Activated naive CD4-positive, alpha-beta T cell treated with anti-CD3 and anti-CD28 coated beads for 36 hours (primary cell): ENCODE results near the gene ARRDC4. TPM values are rescaled to one million over a fixed set of nuclear protein-coding genes. Genes with fewer than 3 reads are reported as not detected.

Source experiments
- CTCF ChIA-PET: fragments of 350-600 bp; sonication (Branson Sonifier 250); formaldehyde crosslinking; loops from one replicate; lab custom pipeline; 2021; ENCODE audit warnings: antibody characterized with exemption; lab: Charles Lee
- DNase-seq: peaks from one replicate; pipeline ENCODE4 v3.0.0-alpha.2; 2020
- H3K27ac Mint-ChIP-seq: one replicate; pipeline ENCODE4 v1.8.0; 2021; ENCODE audit warnings: mild to moderate bottlenecking, mixed read lengths
- H3K27me3 Mint-ChIP-seq: one replicate; pipeline ENCODE4 v1.8.0; 2021; ENCODE audit warnings: low read depth, mixed read lengths
- H3K36me3 Mint-ChIP-seq: one replicate; pipeline ENCODE4 v1.8.0; 2021; ENCODE audit warnings: low read depth, mixed read lengths
- H3K4me1 Mint-ChIP-seq: one replicate; pipeline ENCODE4 v1.8.0; 2021; ENCODE audit warnings: low read depth, mixed read lengths
- H3K4me3 Mint-ChIP-seq: one replicate; pipeline ENCODE4 v1.8.0; 2021; ENCODE audit warnings: mild to moderate bottlenecking, moderate library complexity, mixed read lengths
- H3K9me3 Mint-ChIP-seq: one replicate; pipeline ENCODE4 v1.8.0; 2021; ENCODE audit warnings: mixed read lengths
- intact Hi-C: fragments of 100-400 bp; cut with micrococcal nuclease; formaldehyde crosslinking; loops from one replicate; pipeline ENCODE4 v1.15.1; 2023
- total RNA-seq, 2 experiments: library from RNA; stranded (reverse); gene quantifications; one replicate each; pipeline ENCODE4 v1.2.3, GENCODE V29; 2021

The ARRDC4 gene
- total RNA-seq, 2 experiments from 2014 or later, result 0.17 to 0.20 TPM

DNA sequence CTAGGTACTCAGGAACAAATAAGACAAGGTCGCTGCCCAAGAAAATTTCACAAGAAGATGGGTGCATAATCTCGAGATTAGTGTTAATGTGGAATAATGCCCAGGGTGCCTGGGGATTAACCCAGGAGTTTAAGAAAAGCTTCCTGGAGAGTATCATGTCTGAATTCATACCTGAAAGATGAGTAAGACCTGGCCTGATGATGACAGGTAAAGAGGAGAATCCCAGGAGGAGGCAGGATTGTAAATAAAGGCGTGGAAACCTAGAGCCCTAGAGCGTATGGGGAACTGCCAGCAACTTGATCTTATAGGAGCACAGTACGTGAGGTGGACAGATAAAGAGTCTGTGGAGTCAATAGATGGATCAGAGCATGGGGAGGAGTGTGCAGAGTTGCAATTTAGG lies 43.0 kb downstream of the ARRDC4 start:
- CTCF ChIA-PET, result no interaction called here
- Mint-ChIP-seq H3K4me3 (no peak overlapping the region), H3K27me3 (no peaks in the 10 kb centered on the region), H3K36me3 (no peaks in the 10 kb centered on the region), H3K27ac (no peak overlapping the region), H3K9me3 (no peaks in the 10 kb centered on the region), H3K4me1 (no peaks in the 10 kb centered on the region)
- no peak for DNase-seq
- intact Hi-C loops, result no loop called here

GRCh38 chr15:98003996-98004395 lies 43.5 kb downstream of the ARRDC4 start:
- Mint-ChIP-seq H3K27me3 (no peaks in the 10 kb centered on the region), H3K4me1 (no peaks in the 10 kb centered on the region), H3K9me3 (no peaks in the 10 kb centered on the region), H3K4me3 (no peak overlapping the region), H3K36me3 (no peaks in the 10 kb centered on the region), H3K27ac (no peak overlapping the region)
- CTCF ChIA-PET, result no interaction called here
- intact Hi-C loops, result no loop called here
- DNase-seq, result no peak

- no peak overlapping the region for H3K4me3 Mint-ChIP-seq
- H3K36me3 Mint-ChIP-seq, result no peaks in the 10 kb centered on the region
- no peaks in the 10 kb centered on the region for H3K27me3 Mint-ChIP-seq
- CTCF ChIA-PET, result interaction anchor here (0.9 kb wide), 1 partner anchor 76 kb away, joined by 3 read pairs; no protein-coding TSS in a partner anchor
- no peak for DNase-seq
- no peaks in the 10 kb centered on the region for H3K4me1 Mint-ChIP-seq
- H3K27ac Mint-ChIP-seq, result no peak overlapping the region
- no peaks in the 10 kb centered on the region for H3K9me3 Mint-ChIP-seq
- intact Hi-C loops, result no loop called here
These were observed 45.2 kb downstream of the ARRDC4 start for GRCh38 chr15:98005659-98006058.

- CTCF ChIA-PET, result interaction anchor here (1.4 kb wide), 1 partner anchor 13 kb away, joined by 3 read pairs; no protein-coding TSS in a partner anchor
- DNase-seq, result no peak
- Mint-ChIP-seq H3K4me1 (no peaks in the 10 kb centered on the region), H3K27ac (no peak overlapping the region), H3K9me3 (no peaks in the 10 kb centered on the region), H3K36me3 (no peaks in the 10 kb centered on the region), H3K4me3 (no peak overlapping the region), H3K27me3 (peaks cover 11% of the 10 kb centered on the region)
- intact Hi-C loops, result no loop called here
These were observed 48.7 kb downstream of the ARRDC4 start for GRCh38 chr15:98009169-98009568.

GRCh38 chr15:98009971-98010370 lies 49.5 kb downstream of the ARRDC4 start:
- CTCF ChIA-PET, result no interaction called here
- H3K9me3 Mint-ChIP-seq, result no peaks in the 10 kb centered on the region
- H3K27ac Mint-ChIP-seq, result no peak overlapping the region
- H3K4me1 Mint-ChIP-seq, result no peaks in the 10 kb centered on the region
- H3K27me3 Mint-ChIP-seq, result peaks cover 11% of the 10 kb centered on the region
- intact Hi-C loops, result no loop called here
- no peak overlapping the region for H3K4me3 Mint-ChIP-seq
- H3K36me3 Mint-ChIP-seq, result no peaks in the 10 kb centered on the region
- no peak for DNase-seq

DNA sequence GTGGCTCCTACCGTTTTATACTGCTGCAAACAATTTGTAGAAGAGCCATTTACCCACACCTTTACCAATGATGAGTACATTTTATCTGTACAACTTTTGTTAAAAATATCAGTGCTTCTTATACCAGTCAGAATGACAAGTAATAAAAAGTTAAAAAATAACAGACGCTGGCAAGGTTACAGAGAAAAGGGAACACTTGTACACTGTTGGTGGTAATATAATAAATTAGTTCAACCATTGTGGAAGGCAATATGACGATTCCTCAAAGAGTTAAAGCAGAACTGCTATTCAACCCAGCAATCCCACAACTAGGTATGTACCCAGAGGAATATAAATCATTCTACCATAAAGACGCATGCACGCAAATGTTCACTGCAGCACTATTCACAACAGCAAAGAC lies 51.9 kb downstream of the ARRDC4 start:
- DNase-seq, result no peak
- Mint-ChIP-seq H3K27me3 (peaks cover 15% of the 10 kb centered on the region), H3K4me1 (no peaks in the 10 kb centered on the region), H3K27ac (no peak overlapping the region), H3K9me3 (no peaks in the 10 kb centered on the region), H3K4me3 (no peak overlapping the region), H3K36me3 (no peaks in the 10 kb centered on the region)
- CTCF ChIA-PET, result no interaction called here
- intact Hi-C loops, result no loop called here

DNA sequence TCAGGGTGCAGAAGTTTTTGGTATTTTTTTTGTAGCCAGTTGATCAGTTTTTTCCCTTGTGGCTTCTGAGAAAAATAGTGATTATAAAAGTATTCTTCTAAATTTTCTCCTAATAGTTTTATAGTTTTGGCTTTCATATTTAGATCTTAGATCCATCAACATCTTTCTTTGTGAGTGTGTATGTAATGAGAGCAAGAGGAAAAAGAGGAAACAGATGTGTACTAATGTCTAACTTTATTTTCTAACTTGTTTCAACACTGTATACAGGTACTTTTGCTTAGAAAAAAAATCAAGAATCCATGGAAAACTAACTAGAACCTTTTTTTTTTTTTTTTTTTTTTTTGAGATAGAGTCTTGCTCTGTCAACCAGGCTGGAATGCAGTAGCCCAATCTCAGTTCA lies 53.1 kb downstream of the ARRDC4 start:
- Mint-ChIP-seq H3K27ac (no peak overlapping the region), H3K9me3 (no peaks in the 10 kb centered on the region), H3K36me3 (no peaks in the 10 kb centered on the region), H3K4me1 (no peaks in the 10 kb centered on the region), H3K4me3 (no peak overlapping the region), H3K27me3 (peaks cover 15% of the 10 kb centered on the region)
- CTCF ChIA-PET, result no interaction called here
- intact Hi-C loops, result no loop called here
- DNase-seq, result no peak

GRCh38 chr15:98017150-98017964 lies 56.9 kb downstream of the ARRDC4 start:
- CTCF ChIA-PET, result no interaction called here
- Mint-ChIP-seq H3K27me3 (peaks cover 13% of the 10 kb centered on the region), H3K27ac (no peak overlapping the region), H3K9me3 (no peaks in the 10 kb centered on the region), H3K4me3 (no peak overlapping the region), H3K36me3 (no peaks in the 10 kb centered on the region), H3K4me1 (no peaks in the 10 kb centered on the region)
- intact Hi-C loops, result no loop called here
- DNase-seq, result no peak

GRCh38 chr15:98018761-98019351 lies 58.4 kb downstream of the ARRDC4 start:
- CTCF ChIA-PET, result interaction anchor here (1.4 kb wide), 1 partner anchor 22 kb away, joined by 4 read pairs; no protein-coding TSS in a partner anchor
- DNase-seq, result no peak
- Mint-ChIP-seq H3K36me3 (no peaks in the 10 kb centered on the region), H3K4me3 (no peak overlapping the region), H3K27me3 (peaks cover 7% of the 10 kb centered on the region), H3K27ac (no peak overlapping the region), H3K9me3 (no peaks in the 10 kb centered on the region), H3K4me1 (no peaks in the 10 kb centered on the region)
- intact Hi-C loops, result no loop called here
